ENCODE data around the gene TENT4A.

Gene TENT4A

DNA sequence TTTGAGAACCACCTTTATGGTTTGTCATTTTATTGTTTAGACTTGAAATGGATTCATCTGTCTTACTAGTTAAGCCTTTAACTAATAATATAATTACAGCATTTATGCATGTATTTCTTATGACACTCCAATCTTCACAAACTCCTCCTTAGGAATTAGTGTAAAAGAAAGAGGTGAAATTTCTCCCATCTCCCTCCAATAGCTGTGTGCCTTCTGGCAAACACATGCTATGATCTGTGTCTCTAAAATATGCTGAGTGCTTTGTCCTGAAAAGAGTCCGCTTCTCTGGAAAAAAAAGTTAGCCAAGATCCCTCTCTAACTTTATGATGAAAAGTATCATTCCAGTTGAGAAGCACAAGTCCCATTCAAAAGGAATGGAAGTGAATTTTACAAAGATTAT, 13.9 kb upstream of the TENT4A start:
- TF ChIP-seq CTCF (IDR thresholded peaks at IDR 0.05; ENCODE audit: low read depth, low read length) = no peak
- H3K4me3 ChIP-seq (ENCODE audit: low read depth, low read length) = no peak overlapping the region

DNA sequence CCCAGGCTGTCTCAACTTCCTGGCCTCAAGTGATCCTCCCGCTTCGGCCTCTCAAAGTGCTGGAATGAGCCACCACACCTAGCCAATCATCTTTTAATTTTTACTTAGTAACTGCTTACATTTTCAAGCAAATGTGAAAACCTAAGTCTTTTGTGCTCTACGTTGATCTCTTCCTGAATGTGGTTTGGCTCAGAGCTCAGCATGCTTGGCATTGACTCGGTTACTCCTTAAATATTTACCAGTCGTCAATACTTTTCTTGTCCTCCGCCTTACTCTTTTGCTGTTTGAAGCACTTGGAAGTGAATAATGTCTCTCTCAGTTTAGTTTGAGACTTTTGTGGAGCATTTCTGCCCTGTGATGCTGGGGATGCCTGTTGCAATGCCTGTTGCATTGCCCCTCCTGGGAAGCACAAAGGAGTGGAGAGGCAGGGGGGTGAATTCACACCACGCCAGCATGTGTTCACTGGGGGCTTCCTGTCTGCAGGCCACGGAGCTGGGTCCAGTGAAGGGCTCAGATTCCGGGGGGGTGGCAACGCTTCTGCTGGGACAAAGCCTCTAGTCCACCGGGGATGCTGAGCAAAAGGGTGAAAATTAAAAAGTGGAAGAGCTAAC, 13.1 kb upstream of the TENT4A start:
- TF ChIP-seq CTCF (IDR thresholded peaks at IDR 0.05; ENCODE audit: low read depth, low read length) = no peak
- no peak overlapping the region for H3K4me3 ChIP-seq (ENCODE audit: low read depth, low read length)

DNA sequence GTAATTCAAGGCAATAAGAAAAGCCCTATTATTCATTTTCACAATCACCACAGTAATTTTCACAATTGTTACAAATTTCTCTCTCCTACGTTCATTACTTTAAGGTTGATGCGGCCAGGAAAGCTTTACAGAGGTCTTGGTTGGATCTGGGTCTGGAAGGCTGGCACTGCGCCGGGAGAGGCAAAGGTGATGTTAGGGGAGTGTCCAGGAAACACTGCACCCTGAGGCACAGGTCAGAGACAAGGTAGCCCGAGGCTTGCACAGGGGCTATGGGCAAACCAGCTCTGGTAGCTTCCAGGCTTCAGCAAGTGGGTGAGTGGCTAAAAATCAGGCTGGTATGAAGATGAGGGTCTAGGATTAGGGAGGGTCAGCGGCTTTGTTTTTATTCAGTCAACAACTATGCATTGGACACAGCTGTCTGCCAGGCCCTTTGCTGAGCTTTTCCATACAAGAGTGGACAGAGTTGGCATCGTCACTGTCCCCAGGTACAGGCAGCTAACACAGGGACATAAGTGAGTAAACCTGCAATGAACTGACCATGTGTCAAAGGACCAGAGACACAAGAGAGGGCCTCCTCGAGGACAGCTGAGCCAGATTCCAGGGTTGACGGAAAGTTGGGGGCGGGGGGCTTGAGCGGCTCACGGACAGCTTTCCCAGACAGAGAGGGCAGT, 12.4 kb upstream of the TENT4A start:
- no peak for TF ChIP-seq CTCF (IDR thresholded peaks at IDR 0.05; ENCODE audit: low read depth, low read length)

DNA sequence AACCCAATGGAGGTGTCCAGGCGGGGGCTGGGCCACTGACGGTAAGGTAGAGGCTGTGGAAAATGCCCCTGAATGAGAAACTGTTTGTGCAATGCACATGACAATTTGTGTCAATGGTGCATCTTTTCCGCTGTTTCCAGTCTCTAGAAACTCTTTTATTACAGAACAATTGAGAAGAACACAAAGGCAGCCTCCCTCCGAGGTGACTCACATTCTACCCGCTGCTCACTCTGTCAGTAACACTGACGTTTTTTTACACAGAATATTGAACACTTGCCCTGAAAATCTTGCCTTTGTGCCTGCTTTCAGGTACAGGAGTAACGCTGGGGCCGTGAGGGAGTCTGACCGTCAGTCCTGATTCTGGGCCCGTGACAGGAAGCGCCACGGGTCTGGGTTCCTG, 11.7 kb upstream of the TENT4A start:
- no peak overlapping the region for H3K4me3 ChIP-seq (ENCODE audit: low read depth, low read length)
- TF ChIP-seq CTCF (IDR thresholded peaks at IDR 0.05; ENCODE audit: low read depth, low read length) = no peak

More for the DNA sequence above, 12.4 kb upstream of the TENT4A start:
- H3K4me3 ChIP-seq (ENCODE audit: low read depth, low read length) = no peak overlapping the region

DNA sequence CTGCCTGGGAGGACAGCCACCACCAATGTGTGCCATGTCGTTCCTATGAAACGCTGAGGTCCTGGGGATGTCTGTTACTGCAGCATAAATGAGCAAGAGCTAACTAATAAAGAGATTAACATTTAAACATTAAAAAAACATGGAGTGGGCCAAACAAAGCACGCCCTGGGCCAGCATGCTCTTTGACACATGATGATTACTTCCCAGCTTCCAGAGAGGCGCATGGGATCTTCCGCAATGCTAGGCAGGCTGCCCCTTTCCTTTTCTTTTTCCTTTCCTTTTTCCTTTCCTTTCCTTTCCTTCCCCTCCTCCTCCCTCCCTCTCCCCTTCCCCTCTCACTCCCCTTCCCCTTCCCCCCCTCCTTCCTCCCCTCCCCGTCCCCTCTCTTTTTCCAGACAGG, 10.6 kb upstream of the TENT4A start:
- H3K4me3 ChIP-seq (ENCODE audit: low read depth, low read length) = no peak overlapping the region
- no peak for TF ChIP-seq CTCF (IDR thresholded peaks at IDR 0.05; ENCODE audit: low read depth, low read length)

GRCh38 chr5:6703806-6704205, 9.4 kb upstream of the TENT4A start:
- H3K4me3 ChIP-seq (ENCODE audit: low read depth, low read length) = no peak overlapping the region
- TF ChIP-seq CTCF (IDR thresholded peaks at IDR 0.05; ENCODE audit: low read depth, low read length) = no peak

DNA sequence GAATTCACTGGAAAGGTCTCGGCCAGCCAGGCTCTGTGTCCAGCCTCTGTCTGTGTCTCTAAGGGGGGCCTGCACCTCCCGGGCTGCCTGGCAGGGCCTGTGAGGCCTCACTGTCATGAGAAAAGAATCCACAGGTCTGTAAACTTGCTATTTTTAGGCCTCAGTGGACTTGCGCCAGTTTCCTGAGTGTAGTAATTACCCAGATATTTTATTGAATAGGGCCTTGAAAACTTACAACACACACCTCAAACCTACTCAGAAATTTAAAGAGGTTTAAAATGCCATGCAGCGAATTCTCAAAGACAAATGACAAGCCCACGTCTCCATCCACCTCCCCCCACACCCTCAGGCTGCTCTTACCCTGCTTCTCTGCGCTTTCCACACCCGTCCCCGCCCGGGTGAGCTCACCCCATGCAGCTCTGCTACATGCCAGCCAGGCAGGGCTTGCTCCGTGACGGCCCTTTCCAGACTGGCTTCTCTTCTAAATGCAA, 8.8 kb upstream of the TENT4A start:
- no peak overlapping the region for H3K4me3 ChIP-seq (ENCODE audit: low read depth, low read length)
- TF ChIP-seq CTCF (IDR thresholded peaks at IDR 0.05; ENCODE audit: low read depth, low read length) = no peak

Measured in WI38 (cell line).